Measurements from ENCODE around the gene DUS4L. TPM values are rescaled to one million over a fixed set of nuclear protein-coding genes. Genes with fewer than 3 reads are reported as not detected.

Gene DUS4L
- total RNA-seq, 1 donor from 2014 or later, result 0.75 TPM

DNA sequence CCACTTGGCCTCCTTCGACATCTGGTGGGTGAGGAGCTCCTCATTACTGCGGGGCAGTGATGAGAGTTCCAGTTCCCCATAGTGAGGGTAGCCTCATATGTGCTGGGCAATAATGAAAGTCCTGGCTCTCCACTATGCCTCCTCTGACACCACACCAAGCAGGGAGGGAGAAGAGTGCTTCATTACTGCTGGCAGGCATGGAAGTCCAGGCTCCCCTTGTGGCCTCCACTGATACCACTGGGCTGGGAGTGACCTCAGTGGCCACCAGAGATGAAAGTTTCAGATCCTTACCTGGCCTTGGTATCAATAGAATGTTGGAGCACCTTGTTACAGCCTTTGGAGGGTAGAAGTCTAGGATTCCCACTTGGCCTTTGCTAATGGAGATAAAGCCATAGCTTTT is 6.5 kb downstream of the DUS4L start:
- H3K36me3 ChIP-seq, result peaks cover 0 to 6% of the 10 kb centered on the region in 2 donors
- no peaks in the 10 kb centered on the region for H3K9me3 ChIP-seq
- TF ChIP-seq, protein P1, sequence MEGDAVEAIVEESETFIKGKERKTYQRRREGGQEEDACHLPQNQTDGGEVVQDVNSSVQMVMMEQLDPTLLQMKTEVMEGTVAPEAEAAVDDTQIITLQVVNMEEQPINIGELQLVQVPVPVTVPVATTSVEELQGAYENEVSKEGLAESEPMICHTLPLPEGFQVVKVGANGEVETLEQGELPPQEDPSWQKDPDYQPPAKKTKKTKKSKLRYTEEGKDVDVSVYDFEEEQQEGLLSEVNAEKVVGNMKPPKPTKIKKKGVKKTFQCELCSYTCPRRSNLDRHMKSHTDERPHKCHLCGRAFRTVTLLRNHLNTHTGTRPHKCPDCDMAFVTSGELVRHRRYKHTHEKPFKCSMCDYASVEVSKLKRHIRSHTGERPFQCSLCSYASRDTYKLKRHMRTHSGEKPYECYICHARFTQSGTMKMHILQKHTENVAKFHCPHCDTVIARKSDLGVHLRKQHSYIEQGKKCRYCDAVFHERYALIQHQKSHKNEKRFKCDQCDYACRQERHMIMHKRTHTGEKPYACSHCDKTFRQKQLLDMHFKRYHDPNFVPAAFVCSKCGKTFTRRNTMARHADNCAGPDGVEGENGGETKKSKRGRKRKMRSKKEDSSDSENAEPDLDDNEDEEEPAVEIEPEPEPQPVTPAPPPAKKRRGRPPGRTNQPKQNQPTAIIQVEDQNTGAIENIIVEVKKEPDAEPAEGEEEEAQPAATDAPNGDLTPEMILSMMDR (IDR thresholded peaks at IDR 0.05), result no peak
- H3K4me1 ChIP-seq, result peaks cover 0 to 3% of the 10 kb centered on the region in 2 donors
- H3K27ac ChIP-seq, result no peak overlapping the region
- no peak overlapping the region for H3K4me3 ChIP-seq
- no peaks in the 10 kb centered on the region for H3K27me3 ChIP-seq
- no peak for DNase-seq (ENCODE audit: low spot score in 2 of 2)
- intact Hi-C loops (cut with DNase I), result no loop called here

DNA sequence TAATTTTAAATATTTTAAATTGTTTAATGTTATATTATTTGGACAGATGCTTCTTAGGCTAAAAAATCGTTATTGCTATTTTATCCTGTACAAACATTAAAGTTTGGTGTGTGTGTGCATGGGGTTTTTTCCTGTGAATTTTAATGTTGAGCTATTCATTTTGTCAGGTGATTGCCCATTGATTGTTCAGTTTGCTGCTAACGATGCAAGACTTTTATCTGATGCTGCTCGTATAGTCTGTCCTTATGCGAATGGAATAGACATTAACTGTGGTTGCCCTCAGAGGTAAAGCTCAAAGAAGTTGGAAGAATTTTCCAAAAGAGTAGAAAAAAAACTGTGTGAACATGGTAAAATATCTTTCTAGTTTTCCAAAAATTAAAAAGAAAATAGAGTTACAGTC is 9.8 kb downstream of the DUS4L start:
- Histone ChIP-seq H3K27ac (no peak overlapping the region), H3K27me3 (no peaks in the 10 kb centered on the region), H3K4me1 (no peaks in the 10 kb centered on the region), H3K4me3 (no peak overlapping the region), H3K36me3 (peaks cover 0 to 6% of the 10 kb centered on the region in 2 donors), H3K9me3 (no peaks in the 10 kb centered on the region)
- no peak for DNase-seq (ENCODE audit: low spot score in 2 of 2)
- TF ChIP-seq, protein P1 (IDR thresholded peaks at IDR 0.05), result no peak
- intact Hi-C loops (cut with DNase I), result no loop called here

DNA sequence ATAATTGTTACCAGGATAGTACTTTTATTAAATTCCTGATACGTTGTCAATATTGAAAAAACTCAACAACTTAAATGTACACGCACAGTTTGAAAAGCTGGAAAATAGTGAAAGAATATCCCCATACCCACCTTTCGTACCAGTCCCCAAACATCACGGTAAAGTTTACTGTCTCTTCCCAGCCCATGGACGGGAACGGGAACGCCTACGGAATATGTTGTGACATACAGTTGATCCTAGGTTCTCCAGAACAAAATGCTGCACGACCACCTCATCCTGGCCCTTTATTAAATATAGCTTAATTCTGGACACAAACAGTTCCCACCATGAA is 15.7 kb downstream of the DUS4L start:
- no peaks in the 10 kb centered on the region for H3K9me3 ChIP-seq
- TF ChIP-seq, protein P1 (IDR thresholded peaks at IDR 0.05), result no peak
- no peak for DNase-seq (ENCODE audit: low spot score in 2 of 2)
- no peaks in the 10 kb centered on the region for H3K27me3 ChIP-seq
- peak overlapping the region; percentile 84 to 91 for H3K4me3 ChIP-seq
- peak overlapping the region; percentile 93 to 97 for H3K27ac ChIP-seq
- H3K4me1 ChIP-seq, result peaks cover 0 to 11% of the 10 kb centered on the region in 2 donors
- H3K36me3 ChIP-seq, result peaks cover 4 to 5% of the 10 kb centered on the region in 2 donors
- intact Hi-C loops (cut with DNase I), result no loop called here

DNA sequence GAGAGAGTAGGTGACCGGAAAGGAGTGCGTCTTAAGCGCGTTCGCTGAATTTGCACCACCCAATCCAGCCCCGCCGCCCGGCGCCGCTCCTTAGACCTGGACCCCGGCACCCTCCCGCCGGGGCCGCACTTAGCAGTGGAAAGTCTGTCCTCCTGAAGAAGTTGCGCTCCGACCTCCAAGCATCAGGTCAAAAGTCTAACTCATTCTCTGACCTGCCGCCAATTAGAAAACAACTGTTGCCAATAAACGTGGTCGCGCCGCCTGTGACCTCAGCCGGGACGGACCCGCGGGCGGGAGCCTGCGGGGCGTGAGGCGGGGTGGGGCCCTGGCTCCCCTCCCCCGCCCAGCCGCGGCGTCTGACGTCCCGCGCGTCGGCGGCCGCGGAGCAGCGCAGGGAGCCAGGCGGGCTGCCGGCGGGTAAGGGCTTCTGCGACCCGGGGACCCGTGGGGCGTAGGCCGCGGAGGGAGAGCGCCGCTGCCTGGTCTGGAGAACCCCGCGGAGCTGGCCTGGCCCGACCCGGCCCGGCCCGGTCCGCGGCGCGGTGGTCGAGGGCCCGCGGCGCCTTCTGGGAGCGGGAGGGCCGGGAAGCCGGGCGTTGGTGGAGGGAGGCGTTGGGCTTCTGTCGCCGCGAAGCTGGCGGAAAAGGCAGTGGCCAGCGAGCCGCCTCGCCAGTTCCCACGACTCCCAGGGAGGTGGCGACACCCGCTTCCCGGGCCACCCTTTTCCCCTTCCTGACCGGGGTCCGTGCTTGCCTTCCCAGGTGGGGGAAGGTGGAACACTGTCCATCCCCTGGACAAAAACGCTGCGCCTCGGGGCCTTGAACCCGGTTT is 16.3 kb downstream of the DUS4L start, which contains the start of gene BCAP29:
BCAP29 (plus strand) TSS at position 362 of the 831 bp plus-strand sequence. CDS start 527 bp downstream, outside the sequence.
- intact Hi-C loops (cut with DNase I), result loop anchor here (1.0 to 10.0 kb wide), 7 partner anchors 15 to 918 kb away; partner anchors contain the start of genes CBLL1, CCDC71L, COG5 and DLD
- Histone ChIP-seq H3K27ac (peak within 1 kb of the TSS; percentile 93 to 97), H3K36me3 (peaks cover 5 to 7% of the 10 kb centered on the region in 2 donors), H3K9me3 (no peaks in the 10 kb centered on the region), H3K4me1 (peaks cover 0 to 11% of the 10 kb centered on the region in 2 donors), H3K4me3 (peak within 1 kb of the TSS; percentile 84 to 91), H3K27me3 (no peaks in the 10 kb centered on the region)
- peak; percentile 19 to 89 for DNase-seq (ENCODE audit: low spot score in 2 of 2)
- TF ChIP-seq, protein P1 (IDR thresholded peaks at IDR 0.05), result peak; percentile 22 to 50 (median 29)

DNA sequence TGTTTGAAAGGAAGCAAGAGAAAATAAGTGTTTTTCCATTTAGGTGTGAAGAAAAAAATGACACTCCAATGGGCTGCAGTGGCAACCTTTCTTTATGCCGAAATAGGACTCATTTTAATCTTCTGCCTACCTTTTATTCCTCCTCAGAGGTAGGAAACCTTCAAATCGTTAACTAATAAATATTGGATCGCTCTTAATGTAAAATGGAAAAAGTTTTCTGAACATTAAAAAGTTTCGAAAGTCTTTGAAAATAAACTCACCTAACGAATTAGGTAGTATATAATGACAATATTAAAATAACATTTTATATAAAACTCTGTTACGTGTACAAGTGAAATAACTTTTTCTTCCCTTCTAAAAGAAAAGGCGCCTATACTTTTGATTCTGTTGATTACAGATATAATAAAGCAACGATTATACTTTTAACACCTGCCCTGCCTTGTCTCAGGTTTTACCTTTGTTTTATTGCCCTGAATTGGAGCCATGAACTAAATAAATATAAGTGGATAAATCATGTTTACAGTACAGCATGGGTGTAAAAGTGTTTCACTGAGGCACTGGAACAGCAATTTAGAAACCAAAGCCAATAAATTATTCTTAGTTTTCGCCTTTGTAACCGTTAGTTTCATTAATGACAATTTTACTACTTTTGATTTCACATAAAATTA is 17.1 kb downstream of the DUS4L start:
- Histone ChIP-seq H3K4me1 (peaks cover 0 to 11% of the 10 kb centered on the region in 2 donors), H3K27me3 (no peaks in the 10 kb centered on the region), H3K36me3 (peaks cover 7 to 12% of the 10 kb centered on the region in 2 donors), H3K27ac (peak overlapping the region; percentile 93 to 97), H3K9me3 (no peaks in the 10 kb centered on the region), H3K4me3 (peak overlapping the region; percentile 84 to 91)
- no peak for DNase-seq (ENCODE audit: low spot score in 2 of 2)
- intact Hi-C loops (cut with DNase I), result loop anchor here (1.0 to 10.0 kb wide), 7 partner anchors 14 to 919 kb away; partner anchors contain the start of genes CBLL1, CCDC71L, COG5 and DLD
- TF ChIP-seq, protein P1 (IDR thresholded peaks at IDR 0.05), result no peak

Data from ascending aorta (tissue), 2 donors.